Right cardiac atrium (tissue), 5 donors: ENCODE data around the gene AMY1C. TPM values are rescaled to one million over a fixed set of nuclear protein-coding genes. Genes with fewer than 3 reads are reported as not detected.
"Not testable (repeated sequence)": the region's sequence is repeated elsewhere in the genome, so short reads cannot be mapped to it uniquely, and the experiment has no call there.

Experiments used
- ATAC-seq, 2 donors: fragments of 200-7000 bp; cut with Tn5 transposase; one replicate each; pipeline versions ENCODE4 v1.8.0 to v1.9.1; 2020; ENCODE audit warnings: moderate library complexity in 2 of 2, mild to moderate bottlenecking in 1 of 2
- DNase-seq, 3 donors: peaks; one replicate each; pipeline ENCODE4 v3.0.0-alpha.2; 2020
- H3K27ac ChIP-seq: one replicate; pipeline ENCODE4 v1.5.1; 2013; ENCODE audit warnings: mild to moderate bottlenecking, low read length, control low read depth, moderate library complexity
- H3K27me3 ChIP-seq: one replicate; pipeline ENCODE4 v1.6.1; 2013; ENCODE audit not compliant: control insufficient read depth, insufficient read depth
- H3K4me1 ChIP-seq: one replicate; pipeline ENCODE4 v1.6.1; 2013; ENCODE audit warnings: low read length; ENCODE audit not compliant: control insufficient read depth, insufficient read depth
- H3K4me3 ChIP-seq: one replicate; pipeline ENCODE4 v1.5.1; 2013; ENCODE audit warnings: low read length, control low read depth
- H3K9me3 ChIP-seq: one replicate; pipeline ENCODE4 v1.6.1; 2013; ENCODE audit warnings: low read length; ENCODE audit not compliant: control insufficient read depth
- WGBS: extraction: QIAGEN DNeasy Blood & Tissue Kit; methylation state at CpG from one replicate; pipeline ENCODE4 v1.1.7; 2013; 5-methylcytosine and 5-hydroxymethylcytosine counted together
- intact Hi-C, 4 donors: fragments of 100-400 bp; cut with DNase I; formaldehyde crosslinking; loops; one replicate each; pipeline versions ENCODE4 v1.11.0 to v1.14.0; 2022 to 2023
- long read RNA-seq, 4 donors: library from polyadenylated mRNA; unstranded; transcript quantifications; one replicate each; pipeline ENCODE4 v2.0.0, GENCODE V29; 2020 to 2021
- polyA plus RNA-seq: library from polyadenylated mRNA; stranded (reverse); fragments of 200-250 nt; gene quantifications from one replicate; pipeline ENCODE4 v1.2.3, GENCODE V29; 2013
- total RNA-seq, 4 donors: library from RNA; stranded (reverse); fragmentation: NEBNext Ultra II Directional; extraction: Animal tissue kit (Norgen Biotek cat#: 25700); gene quantifications; one replicate each; pipeline ENCODE4 v1.2.1, GENCODE V29; 2021
- donor health status: healthy with polysubstance abuse.
- donor health status: DM: no; HTN: yes; CAD: no.
- donor health status: DM: no; HTN: no; CAD: no.
- donor health status: DM: no; HTN: yes; CAD: no; lungs with severe emphysema.
- donor health status: DM: yes; HTN: yes; CAD: no.

AMY1C gene
- total RNA-seq (not detected), polyA plus RNA-seq (not detected)
- long read RNA-seq, donor 1 = 0 reads
- long read RNA-seq, donor 2 = 0 reads
- long read RNA-seq, donor 3 = 0 reads
- long read RNA-seq, donor 4 = 0 reads

- H3K9me3 ChIP-seq, ATAC-seq, DNase-seq, H3K27ac ChIP-seq, H3K4me3 ChIP-seq, H3K27me3 ChIP-seq, intact Hi-C loops, H3K4me1 ChIP-seq: not testable (repeated sequence)
- WGBS = no CpG with 5 or more reads among the region's 5 CpGs
Measured at GRCh38 chr1:103749598-103749997, at the start of gene AMY1C. Gene AMY1C, plus strand, starts transcription at chr1:103749898. Its CDS starts 572 bp downstream, at chr1:103750470.

DNA sequence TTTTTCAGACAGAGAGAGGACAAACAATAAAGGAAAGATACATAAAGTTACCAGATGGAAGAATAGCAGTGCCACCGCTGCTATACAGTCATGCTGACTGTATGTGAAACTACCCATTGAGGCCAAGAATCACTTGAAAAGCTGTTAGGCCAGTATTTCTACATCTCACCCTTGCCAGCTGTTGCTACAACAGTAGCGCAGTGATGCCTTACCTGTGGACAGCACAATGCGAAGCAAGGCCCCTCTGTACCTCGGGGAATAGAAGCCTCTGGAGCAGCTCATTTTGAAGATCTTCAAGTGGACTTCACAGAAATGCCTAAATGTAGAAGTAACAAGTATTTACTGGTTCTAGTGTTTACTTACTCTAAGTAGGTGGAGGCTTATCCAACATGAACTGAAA is 49.0 kb upstream of the AMY1C start:
- intact Hi-C loops, H3K4me3 ChIP-seq, H3K9me3 ChIP-seq, ATAC-seq, H3K27me3 ChIP-seq, H3K4me1 ChIP-seq, DNase-seq, H3K27ac ChIP-seq: not testable (repeated sequence)
- WGBS = no CpG with 5 or more reads among the region's 4 CpGs

- ATAC-seq, H3K9me3 ChIP-seq, DNase-seq, H3K27ac ChIP-seq, H3K27me3 ChIP-seq, H3K4me3 ChIP-seq, intact Hi-C loops, H3K4me1 ChIP-seq: not testable (repeated sequence)
- no CpG with 5 or more reads among the region's 4 CpGs for WGBS
Measured at GRCh38 chr1:103701256-103701655, 48.4 kb upstream of the AMY1C start.

- H3K9me3 ChIP-seq, intact Hi-C loops, H3K4me3 ChIP-seq, ATAC-seq, H3K27me3 ChIP-seq, H3K27ac ChIP-seq, H3K4me1 ChIP-seq, DNase-seq: not testable (repeated sequence)
- WGBS = no CpG with 5 or more reads among the region's 3 CpGs
Measured at GRCh38 chr1:103707670-103708069, 42.0 kb upstream of the AMY1C start.

DNA sequence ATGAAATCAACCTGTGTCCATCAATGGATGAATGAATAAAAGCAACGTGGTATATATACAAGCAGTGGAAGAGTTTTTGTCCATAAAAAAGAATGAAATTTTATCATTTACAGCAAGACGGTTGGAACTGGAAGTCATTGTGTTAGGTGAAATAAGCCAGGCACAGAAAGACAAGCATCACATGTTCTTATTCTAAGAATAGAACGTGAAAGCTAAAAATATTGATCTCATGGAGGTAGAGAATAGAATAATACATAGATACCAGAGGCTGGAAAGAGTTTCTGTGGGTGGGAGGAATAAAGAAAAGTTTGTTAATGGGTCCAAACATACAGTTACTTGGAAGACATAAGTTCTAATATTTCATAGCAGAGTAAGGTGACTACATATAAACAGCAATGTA is 39.3 kb upstream of the AMY1C start:
- WGBS = no CpG with 5 or more reads among the region's 3 CpGs
- H3K27ac ChIP-seq, H3K4me3 ChIP-seq, ATAC-seq, H3K27me3 ChIP-seq, H3K4me1 ChIP-seq, H3K9me3 ChIP-seq, DNase-seq, intact Hi-C loops: not testable (repeated sequence)

DNA sequence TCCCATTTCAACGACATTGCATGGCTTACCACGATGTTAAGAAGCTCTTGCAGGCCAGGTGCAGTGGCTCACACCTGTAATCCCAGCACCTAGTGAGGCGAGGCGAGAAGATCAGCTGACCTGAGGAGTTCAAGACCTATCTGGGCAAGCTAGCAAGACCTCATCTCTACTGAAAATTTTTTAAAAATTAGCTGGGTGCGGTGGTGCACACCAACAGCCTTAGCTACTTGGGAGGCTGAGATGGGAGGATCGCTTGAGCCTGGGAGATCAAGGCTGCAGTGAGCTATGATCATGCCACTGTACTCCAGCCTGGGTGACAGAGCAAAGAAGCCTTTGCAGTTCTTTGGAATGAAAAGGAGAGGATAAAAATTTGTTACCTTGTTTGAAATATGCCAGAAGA is 32.3 kb upstream of the AMY1C start:
- DNase-seq, H3K27me3 ChIP-seq, H3K4me3 ChIP-seq, ATAC-seq, H3K4me1 ChIP-seq, intact Hi-C loops, H3K9me3 ChIP-seq, H3K27ac ChIP-seq: not testable (repeated sequence)
- WGBS = 69% methylated on average over 6 of the region's 6 CpGs

DNA sequence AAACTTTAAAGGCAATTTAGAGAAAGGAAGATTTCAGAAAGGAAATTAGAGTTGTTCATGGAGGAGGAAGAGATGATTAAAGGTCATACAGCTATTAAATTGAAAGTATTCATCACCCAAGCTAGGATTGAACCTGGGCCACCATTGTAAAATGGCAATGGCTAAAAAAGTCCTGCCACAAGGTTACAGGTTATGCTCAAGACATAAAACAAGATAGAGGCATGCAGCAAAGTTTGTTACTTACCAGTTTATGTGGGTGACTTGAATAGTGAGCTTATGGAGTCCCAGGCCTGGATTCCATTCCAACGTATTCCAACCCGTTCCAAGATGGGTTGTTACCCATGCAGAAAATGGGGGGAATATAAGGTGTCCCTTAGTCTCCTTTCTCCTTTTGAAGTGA is 28.2 kb upstream of the AMY1C start:
- H3K27ac ChIP-seq = not testable (repeated sequence)

DNA sequence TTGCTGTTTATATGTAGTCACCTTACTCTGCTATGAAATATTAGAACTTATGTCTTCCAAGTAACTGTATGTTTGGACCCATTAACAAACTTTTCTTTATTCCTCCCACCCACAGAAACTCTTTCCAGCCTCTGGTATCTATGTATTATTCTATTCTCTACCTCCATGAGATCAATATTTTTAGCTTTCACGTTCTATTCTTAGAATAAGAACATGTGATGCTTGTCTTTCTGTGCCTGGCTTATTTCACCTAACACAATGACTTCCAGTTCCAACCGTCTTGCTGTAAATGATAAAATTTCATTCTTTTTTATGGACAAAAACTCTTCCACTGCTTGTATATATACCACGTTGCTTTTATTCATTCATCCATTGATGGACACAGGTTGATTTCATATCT is 14.4 kb upstream of the AMY1C start:
- intact Hi-C loops, H3K27me3 ChIP-seq, H3K27ac ChIP-seq, H3K4me3 ChIP-seq, H3K9me3 ChIP-seq, ATAC-seq, DNase-seq, H3K4me1 ChIP-seq: not testable (repeated sequence)
- no CpG with 5 or more reads among the region's 3 CpGs for WGBS

More for the DNA sequence above, 28.2 kb upstream of the AMY1C start:
- ATAC-seq, H3K4me1 ChIP-seq, H3K27me3 ChIP-seq, H3K4me3 ChIP-seq, intact Hi-C loops, H3K9me3 ChIP-seq, DNase-seq: not testable (repeated sequence)
- WGBS = no CpG with 5 or more reads among the region's 2 CpGs

- H3K27ac ChIP-seq, ATAC-seq, DNase-seq, H3K4me3 ChIP-seq, H3K4me1 ChIP-seq, H3K27me3 ChIP-seq, H3K9me3 ChIP-seq, intact Hi-C loops: not testable (repeated sequence)
- WGBS = no CpG with 5 or more reads among the region's 3 CpGs
Measured at GRCh38 chr1:103738031-103738430, 11.7 kb upstream of the AMY1C start.

DNA sequence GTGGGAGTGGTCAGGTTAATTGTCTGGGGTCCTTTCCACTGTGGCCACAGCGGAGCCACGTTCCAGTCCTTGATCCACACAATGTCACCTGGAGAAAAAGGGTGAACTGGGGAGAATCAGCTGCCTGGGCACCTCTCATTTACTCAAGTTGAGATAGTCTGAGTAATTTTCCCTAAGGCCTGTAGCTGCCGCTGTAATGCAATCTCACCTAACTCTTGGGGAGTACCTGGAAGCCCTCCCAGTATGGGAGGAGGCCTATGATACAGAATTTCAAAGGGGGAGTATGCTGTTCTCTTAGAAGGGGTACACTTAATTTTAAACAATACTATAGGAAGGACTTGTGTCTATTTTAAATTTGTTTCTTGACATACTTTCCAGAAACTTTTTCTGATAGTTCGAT is 5.2 kb upstream of the AMY1C start:
- ATAC-seq, H3K4me3 ChIP-seq, H3K9me3 ChIP-seq, H3K4me1 ChIP-seq, H3K27ac ChIP-seq, DNase-seq, intact Hi-C loops, H3K27me3 ChIP-seq: not testable (repeated sequence)
- WGBS = no CpG with 5 or more reads among the region's 4 CpGs

- H3K27me3 ChIP-seq, H3K27ac ChIP-seq, ATAC-seq, intact Hi-C loops, H3K4me3 ChIP-seq, DNase-seq, H3K9me3 ChIP-seq, H3K4me1 ChIP-seq: not testable (repeated sequence)
- no CpG with 5 or more reads among the region's 4 CpGs for WGBS
Measured at GRCh38 chr1:103745040-103745439, 4.7 kb upstream of the AMY1C start.

DNA sequence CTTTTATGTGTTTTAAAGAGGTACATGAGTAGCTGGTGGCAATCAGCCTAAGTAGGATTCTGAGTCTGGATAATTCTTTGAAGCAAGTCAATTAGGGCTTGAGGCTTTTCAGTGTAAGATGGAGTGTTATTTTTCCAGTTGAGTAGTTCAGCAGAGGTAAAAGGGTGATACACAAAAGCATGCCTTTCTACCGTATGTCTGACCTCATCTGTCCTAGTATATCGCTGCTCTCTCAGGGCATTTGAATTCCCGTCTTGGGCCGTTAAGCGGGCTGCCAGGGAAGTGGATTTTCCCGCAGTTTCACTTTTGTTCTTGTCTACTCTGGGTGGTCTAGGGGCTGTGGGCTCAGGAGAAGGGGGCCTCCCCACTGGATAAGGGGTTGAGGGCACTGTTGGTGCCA is 1.4 kb upstream of the AMY1C start:
- DNase-seq, H3K9me3 ChIP-seq, H3K4me3 ChIP-seq, H3K27me3 ChIP-seq, H3K4me1 ChIP-seq, H3K27ac ChIP-seq, intact Hi-C loops: not testable (repeated sequence)
- peak in 1 of 2 donors; percentile 26 for ATAC-seq
- no CpG with 5 or more reads among the region's 6 CpGs for WGBS
